HG02852 (cell line): ENCODE data around the gene OR5A2.
"Not testable (repeated sequence)": the region's sequence is repeated elsewhere in the genome, so short reads cannot be mapped to it uniquely, and the experiment has no call there.

Source experiments
- ATAC-seq: cut with Tn5 transposase; IDR thresholded peaks from one replicate; pipeline ENCODE4 v1.9.1; 2021; ENCODE audit warnings: mild to moderate bottlenecking, moderate library complexity; ENCODE audit not compliant: unreplicated experiment

The OR5A2 gene

GRCh38 chr11:59394186-59394585 is 32.0 kb downstream of the OR5A2 start:
- no peak for ATAC-seq

GRCh38 chr11:59380263-59381059 is 45.8 kb downstream of the OR5A2 start:
- peak; percentile 98 for ATAC-seq

GRCh38 chr11:59372324-59372723 is 53.9 kb downstream of the OR5A2 start:
- not testable (repeated sequence) for ATAC-seq

- ATAC-seq: no peak
Measured at GRCh38 chr11:59368238-59369022, 57.8 kb downstream of the OR5A2 start.
